DMS79 treated with DMSO at 0.1 percent for 48 hours (cell line): ENCODE data around the gene SLC2A14.
"Not testable (repeated sequence)": the region's sequence is repeated elsewhere in the genome, so short reads cannot be mapped to it uniquely, and the experiment has no call there.

Experiments used
- DNase-seq: peaks from one replicate; lab custom pipeline; 2025; lab: John Stamatoyannopoulos, UW

SLC2A14 gene

DNA sequence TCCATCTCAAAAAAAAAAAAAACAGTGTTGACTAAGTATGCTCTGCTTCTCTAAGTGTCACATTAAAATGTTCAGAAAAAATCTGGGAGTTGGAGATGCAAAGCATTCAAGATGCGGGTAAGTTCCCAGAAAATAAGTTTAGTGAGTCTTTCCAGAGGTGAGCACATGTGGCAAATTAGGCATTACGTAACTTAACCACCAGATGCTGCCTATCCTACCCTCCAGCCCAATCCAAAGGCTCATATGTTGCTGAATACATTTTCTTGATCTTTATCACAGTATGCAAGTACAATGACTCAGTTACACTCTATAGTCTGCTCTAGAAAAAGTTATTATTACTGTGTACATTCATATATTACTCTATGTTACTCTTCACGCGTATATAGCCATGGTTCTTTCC is 3.6 kb downstream of the SLC2A14 start:
- no peak for DNase-seq

DNA sequence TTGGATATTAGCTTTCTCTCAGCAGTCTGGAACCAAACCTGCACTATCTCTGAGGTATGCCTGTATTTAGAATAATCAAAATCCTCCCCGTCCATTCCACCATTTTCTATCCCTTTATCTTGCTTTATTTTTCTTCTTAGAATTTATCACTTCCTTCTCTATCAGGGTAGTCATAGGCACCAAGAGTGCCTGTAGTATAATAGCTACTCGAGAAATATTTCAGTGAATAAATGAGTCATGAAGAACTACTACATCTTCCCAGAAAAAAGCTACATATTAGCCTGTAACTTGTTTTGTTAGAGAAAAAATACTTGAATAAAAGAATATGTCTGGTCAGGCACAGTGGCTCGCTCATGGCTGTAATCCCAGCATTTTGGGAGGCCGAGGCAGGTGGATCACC is 4.3 kb downstream of the SLC2A14 start:
- DNase-seq, result no peak

DNA sequence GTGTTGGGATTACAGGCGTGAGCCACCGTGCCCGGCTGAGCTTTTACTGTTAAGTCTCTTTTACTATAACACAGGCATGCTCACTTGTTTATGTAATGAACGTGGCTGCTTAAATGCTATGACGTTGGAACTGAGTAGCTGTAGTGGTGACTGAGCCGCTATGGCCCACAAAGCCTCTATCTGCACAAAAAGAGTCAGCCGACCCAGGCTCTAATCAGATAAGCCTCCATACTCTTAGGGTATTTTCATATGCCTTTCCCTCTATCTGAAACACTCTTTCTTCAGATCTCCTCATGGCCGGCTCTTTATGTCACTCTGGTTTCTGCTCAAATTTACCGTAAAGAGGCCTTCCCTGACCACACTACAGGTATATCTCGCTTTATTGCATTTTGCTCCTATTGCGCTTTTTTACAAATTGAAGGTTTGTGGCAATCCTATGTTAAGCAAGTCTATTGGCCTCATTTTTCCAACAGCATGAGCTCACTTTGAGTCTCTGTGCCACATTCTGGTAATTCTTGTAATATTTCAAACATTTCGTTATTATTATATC is 8.0 kb downstream of the SLC2A14 start:
- DNase-seq, result no peak

- not testable (repeated sequence) for DNase-seq
Measured at GRCh38 chr12:7862814-7863348, 9.8 kb downstream of the SLC2A14 start.

DNA sequence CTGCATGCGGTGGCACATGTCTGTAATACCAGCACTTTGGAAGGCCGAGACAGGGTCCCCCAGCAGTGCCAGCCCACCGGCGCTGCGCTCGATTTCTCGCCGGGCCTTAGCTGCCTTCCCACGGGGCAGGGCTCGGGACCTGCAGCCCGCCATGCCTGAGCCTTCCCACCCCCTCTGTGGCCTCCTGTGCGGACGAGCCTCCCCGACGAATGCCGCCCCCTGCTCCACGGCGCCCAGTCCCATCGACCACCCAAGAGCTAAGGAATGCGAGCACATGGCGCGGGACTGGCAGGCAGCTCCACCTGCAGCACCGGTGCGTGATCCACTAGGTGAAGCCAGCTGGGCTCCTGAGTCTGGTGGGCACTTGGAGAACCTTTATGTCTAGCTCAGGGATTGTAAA is 10.4 kb downstream of the SLC2A14 start:
- DNase-seq, result not testable (repeated sequence)

- no peak for DNase-seq
Measured at GRCh38 chr12:7859552-7859951, 13.2 kb downstream of the SLC2A14 start.

DNA sequence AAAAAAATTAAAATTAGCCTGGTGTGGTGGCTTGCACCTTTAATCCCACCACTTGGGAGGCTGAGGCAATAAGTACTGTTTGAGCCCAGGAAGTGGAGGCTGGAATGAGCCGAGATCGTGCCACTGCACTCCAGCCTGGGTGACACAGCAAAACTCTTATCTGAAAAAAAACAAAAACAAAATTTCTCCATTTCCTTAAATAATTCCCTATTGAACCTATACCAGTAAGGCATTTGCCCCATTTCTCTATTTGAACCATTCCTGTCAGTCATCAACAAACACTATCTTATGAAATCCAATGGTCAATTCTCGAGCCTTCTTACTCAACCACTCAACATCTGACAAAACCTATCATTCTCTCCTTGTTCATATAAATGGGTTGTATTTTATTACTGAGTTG is 14.7 kb downstream of the SLC2A14 start:
- DNase-seq, result no peak

- no peak for DNase-seq
Measured at GRCh38 chr12:7856516-7856915, 16.2 kb downstream of the SLC2A14 start.

DNA sequence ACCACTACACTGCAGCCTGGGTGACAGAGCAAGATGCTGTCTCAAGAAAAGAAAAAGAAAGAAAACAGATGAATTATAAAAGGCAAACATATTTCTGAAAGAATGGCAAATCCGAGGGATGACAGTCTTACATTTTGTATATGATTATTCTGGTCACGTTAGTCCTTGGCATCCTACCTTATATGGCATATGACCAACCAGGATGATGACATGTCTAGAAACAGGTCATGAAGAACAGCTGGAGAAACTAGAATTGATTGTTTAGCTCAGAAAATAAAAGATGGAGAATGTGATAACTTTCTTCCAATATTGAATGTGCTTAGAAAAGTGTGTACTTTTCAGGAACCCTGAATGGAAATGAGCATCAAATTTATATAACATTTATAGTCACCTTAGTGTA is 19.2 kb downstream of the SLC2A14 start:
- DNase-seq, result no peak

GRCh38 chr12:7851622-7852081 is 21.1 kb downstream of the SLC2A14 start:
- not testable (repeated sequence) for DNase-seq

DNA sequence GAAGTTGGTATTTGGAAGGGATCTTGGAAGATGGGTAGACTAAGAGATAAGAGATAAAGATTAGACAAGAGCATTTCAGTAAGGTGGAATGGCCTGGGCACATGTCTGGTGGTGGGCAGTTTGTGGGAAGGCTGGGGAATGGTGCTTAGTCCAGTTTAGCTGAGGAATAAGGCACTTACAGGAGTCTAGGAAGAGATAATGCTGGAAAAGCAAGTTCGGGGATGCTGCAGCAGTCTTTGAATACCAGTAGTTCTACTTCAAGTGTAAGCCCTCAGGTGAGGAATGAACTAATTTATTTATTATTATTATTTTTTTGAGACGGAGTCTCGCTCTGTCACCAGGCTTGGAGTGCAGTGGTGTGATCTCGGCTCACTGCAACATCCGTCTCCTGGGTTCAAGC is 22.6 kb downstream of the SLC2A14 start:
- DNase-seq, result not testable (repeated sequence)

GRCh38 chr12:7848098-7848422 is 24.7 kb downstream of the SLC2A14 start:
- DNase-seq, result not testable (repeated sequence)

- not testable (repeated sequence) for DNase-seq
Measured at GRCh38 chr12:7847226-7848097, 25.3 kb downstream of the SLC2A14 start.

DNA sequence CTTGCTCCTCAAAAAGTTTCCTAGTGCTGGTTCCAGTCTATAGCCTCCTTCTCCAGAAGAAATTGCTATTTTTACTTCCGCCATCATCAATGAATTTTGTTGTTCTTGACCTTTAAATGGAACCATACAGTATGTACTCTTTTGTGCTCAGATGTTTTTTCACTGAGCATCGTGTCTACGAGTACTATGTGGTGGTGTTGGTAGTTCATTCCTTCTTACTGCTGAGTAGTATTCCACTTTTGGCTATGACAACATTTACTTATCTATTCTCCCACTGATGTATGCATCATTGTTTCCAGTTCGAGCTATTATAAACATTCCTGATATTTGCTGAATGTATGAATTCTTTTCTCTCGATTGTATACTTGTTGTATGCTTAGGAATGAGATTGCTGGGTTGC is 28.6 kb downstream of the SLC2A14 start:
- no peak for DNase-seq

GRCh38 chr12:7843583-7843982 is 29.1 kb downstream of the SLC2A14 start:
- DNase-seq, result not testable (repeated sequence)

DNA sequence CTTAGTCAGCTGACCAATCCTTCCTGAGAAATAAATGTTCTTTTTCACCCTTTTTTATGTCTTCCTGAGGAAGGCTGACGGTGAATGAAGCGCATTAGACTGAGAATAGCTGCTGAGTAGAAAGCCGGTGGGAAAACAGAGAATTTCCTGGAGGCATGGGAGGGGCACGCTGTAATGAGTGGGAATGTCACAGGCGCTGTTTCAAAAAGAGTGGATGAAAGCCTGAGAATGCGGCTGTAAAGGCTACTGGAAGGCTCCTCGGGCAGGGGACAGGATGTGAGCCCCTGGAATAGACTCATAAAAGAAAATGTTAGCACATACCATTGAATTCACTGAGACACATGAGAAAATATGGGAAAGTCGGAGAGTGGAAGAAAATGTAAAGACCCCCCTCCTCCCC is 29.6 kb downstream of the SLC2A14 start:
- not testable (repeated sequence) for DNase-seq

DNA sequence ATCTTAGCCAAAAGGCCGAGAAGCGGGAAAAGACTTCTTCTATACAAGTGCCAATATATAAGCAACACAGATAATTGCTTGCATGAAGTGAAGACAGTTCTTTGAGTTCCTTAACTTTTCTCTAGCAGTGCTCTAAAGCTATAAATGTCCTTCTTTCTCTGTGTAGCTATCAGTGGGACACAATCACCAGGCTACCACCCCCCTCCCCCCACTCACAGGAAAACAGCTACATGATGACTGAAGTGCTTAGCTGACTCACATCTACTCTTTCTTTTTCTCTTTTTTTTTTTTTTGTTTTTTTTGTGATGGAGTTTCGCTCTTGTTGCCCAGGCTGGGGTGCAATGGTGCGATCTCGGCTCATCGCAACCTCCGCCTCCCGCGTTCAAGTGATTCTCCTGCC is 30.3 kb downstream of the SLC2A14 start:
- not testable (repeated sequence) for DNase-seq

GRCh38 chr12:7839848-7840247 is 32.9 kb downstream of the SLC2A14 start:
- DNase-seq, result not testable (repeated sequence)

DNA sequence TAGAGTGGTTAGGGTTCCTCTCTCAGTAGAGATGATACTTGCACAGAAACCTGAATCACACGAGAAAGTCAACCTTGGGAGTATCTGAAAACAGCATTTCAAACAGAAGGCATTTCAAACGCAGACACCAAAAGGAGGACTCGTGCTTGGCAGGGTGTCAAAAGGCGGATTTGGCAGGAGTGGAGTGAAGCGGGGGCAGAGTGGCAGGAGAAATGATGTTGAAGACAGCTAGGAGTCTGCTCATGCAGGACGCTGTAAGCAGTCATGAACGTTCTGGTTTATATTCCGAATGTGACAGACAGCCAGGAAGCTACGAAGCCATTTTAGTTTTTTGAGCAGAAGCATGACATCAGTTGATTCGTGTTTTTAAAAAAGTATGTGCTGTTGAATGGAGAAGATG is 33.5 kb downstream of the SLC2A14 start:
- DNase-seq, result peak; percentile 4

- no peak for DNase-seq
Measured at GRCh38 chr12:7837366-7837765, 35.3 kb downstream of the SLC2A14 start.

GRCh38 chr12:7835766-7836165 is 36.9 kb downstream of the SLC2A14 start:
- no peak for DNase-seq

DNA sequence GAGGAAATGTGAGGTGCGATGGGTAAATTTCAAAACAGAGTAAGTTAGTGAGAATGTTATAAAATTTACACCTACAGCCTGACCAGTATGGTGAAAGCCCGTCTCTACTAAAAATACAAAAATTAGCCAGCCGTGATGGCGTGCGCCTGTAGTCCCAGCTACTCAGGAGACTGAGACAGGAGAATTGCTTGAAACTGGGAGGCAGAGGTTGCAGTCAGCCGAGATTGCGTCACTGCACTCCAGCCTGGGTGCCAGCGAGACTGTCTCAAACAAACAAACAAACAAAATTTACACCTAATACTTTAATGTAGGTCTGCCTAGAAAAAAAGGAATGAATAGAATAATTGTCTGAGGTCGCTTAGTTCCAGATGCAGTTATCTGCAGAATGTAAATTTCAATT is 37.6 kb downstream of the SLC2A14 start:
- no peak for DNase-seq

GRCh38 chr12:7834701-7835100 is 38.0 kb downstream of the SLC2A14 start:
- DNase-seq, result no peak
